SJSA1 (cell line): ENCODE results near the gene FBXO38. TPM values are rescaled to one million over a fixed set of nuclear protein-coding genes. Genes with fewer than 3 reads are reported as not detected.

Experiments used
- DNase-seq, 2 experiments: peaks; one replicate each; pipeline ENCODE4 v3.0.0-alpha.2; 2015 to 2020; ENCODE audit warnings: low spot score in 2 of 2, low read depth in 1 of 2
- H3K27ac ChIP-seq: fragments of 250-450 bp; sonication (Bioruptor Pico); 2 replicates; pipeline ENCODE4 v1.5.1; 2020; ENCODE audit warnings: mild to moderate bottlenecking, moderate library complexity
- H3K27me3 ChIP-seq: fragments of 250-450 bp; sonication (Bioruptor Pico); replicated peaks from 2 replicates; pipeline ENCODE4 v1.5.1; 2020; ENCODE audit warnings: mild to moderate bottlenecking, moderate library complexity
- H3K36me3 ChIP-seq: fragments of 250-450 bp; sonication (Bioruptor Pico); 2 replicates; pipeline ENCODE4 v1.5.1; 2020; ENCODE audit warnings: mild to moderate bottlenecking
- H3K4me1 ChIP-seq: fragments of 250-450 bp; sonication (Bioruptor Pico); replicated peaks from 2 replicates; pipeline ENCODE4 v1.6.1; 2021; ENCODE audit warnings: mild to moderate bottlenecking
- H3K4me3 ChIP-seq: fragments of 250-450 bp; sonication (Bioruptor Pico); 2 replicates; pipeline ENCODE4 v1.5.1; 2020; ENCODE audit warnings: mild to moderate bottlenecking
- H3K9me3 ChIP-seq: fragments of 250-450 bp; sonication (Bioruptor Pico); replicated peaks from 2 replicates; pipeline ENCODE4 v1.5.1; 2020; ENCODE audit warnings: mild to moderate bottlenecking
- total RNA-seq: library from RNA; depleted of rRNA; stranded (reverse); fragments of >200 nt; shearing (Covaris generic); gene quantifications from 2 replicates; pipeline ENCODE4 v1.2.3, GENCODE V29; 2014

The FBXO38 gene
- total RNA-seq, 1 experiment from 2014 or later: 58.4 TPM

DNA sequence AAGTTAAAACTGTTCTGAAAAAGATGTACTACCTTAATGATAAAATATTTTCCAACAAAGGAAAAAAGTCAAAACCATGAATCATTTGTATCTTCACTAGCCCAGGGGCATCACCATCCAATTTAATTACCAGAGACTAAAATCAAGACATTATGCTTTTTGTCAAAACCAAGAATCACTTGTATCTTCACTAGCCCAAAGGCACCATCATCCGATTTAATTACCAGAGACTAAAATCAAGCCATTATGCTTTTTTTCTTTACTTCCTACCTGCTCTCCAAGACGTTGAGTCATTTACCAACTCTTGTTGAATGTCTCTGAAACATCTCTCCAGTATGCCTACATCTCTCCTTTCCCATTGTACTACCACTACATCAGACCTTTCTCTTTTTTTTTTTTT lies 37.9 kb downstream of the FBXO38 start:
- Histone ChIP-seq H3K9me3 (no peaks in the 10 kb centered on the region), H3K4me1 (no peaks in the 10 kb centered on the region; the same call in 1 of the 2 replicates), H3K27me3 (no peaks in the 10 kb centered on the region), H3K36me3 (peaks cover 93% of the 10 kb centered on the region), H3K27ac (no peak overlapping the region), H3K4me3 (no peak overlapping the region)
- no peak for DNase-seq

DNA sequence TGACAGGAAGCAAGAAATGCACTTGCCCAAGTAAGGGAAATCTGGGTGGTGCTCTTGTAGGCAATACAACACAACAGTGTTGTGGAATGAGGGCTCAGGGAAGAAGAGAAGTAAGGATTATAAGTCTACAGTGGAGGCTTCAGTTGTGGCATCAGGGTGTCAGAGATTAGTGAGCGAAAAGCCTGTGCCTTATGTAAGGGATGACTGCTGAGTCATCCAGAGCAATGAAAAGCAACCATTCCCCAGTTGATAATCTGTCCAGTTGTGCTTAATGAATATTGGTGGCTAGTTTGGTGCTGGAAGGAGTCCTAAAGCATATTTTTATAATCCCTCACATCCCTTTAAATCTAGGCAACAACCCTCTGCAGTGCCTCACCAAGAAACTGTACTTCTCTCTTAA lies 42.0 kb downstream of the FBXO38 start:
- Histone ChIP-seq H3K36me3 (peaks cover 84% of the 10 kb centered on the region), H3K27ac (no peak overlapping the region), H3K4me3 (no peak overlapping the region), H3K9me3 (no peaks in the 10 kb centered on the region), H3K27me3 (no peaks in the 10 kb centered on the region), H3K4me1 (no peaks in the 10 kb centered on the region)
- DNase-seq: no peak

DNA sequence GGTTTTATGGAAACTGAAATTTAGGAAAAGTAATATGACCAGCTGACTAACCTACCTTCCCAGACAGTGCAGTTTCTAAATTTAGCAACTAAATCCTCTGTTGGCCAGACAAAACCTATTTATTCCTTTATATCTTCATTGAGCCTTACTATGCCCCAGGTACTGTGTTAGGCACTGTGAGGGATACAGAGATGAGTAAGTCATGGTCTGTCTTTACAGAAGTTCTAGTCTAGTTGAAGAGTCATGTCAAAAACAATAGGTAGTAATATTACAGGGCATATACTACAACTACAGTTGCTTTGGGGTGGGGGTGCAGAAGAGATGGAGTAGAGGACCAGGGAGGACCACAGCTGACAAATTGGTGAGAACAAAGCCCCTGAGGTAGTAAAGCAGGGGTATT lies 42.8 kb downstream of the FBXO38 start:
- H3K9me3 ChIP-seq: no peaks in the 10 kb centered on the region
- H3K27ac ChIP-seq: no peak overlapping the region
- no peak overlapping the region for H3K4me3 ChIP-seq
- H3K27me3 ChIP-seq: no peaks in the 10 kb centered on the region
- no peaks in the 10 kb centered on the region for H3K4me1 ChIP-seq
- DNase-seq: no peak
- peaks cover 85% of the 10 kb centered on the region for H3K36me3 ChIP-seq

DNA sequence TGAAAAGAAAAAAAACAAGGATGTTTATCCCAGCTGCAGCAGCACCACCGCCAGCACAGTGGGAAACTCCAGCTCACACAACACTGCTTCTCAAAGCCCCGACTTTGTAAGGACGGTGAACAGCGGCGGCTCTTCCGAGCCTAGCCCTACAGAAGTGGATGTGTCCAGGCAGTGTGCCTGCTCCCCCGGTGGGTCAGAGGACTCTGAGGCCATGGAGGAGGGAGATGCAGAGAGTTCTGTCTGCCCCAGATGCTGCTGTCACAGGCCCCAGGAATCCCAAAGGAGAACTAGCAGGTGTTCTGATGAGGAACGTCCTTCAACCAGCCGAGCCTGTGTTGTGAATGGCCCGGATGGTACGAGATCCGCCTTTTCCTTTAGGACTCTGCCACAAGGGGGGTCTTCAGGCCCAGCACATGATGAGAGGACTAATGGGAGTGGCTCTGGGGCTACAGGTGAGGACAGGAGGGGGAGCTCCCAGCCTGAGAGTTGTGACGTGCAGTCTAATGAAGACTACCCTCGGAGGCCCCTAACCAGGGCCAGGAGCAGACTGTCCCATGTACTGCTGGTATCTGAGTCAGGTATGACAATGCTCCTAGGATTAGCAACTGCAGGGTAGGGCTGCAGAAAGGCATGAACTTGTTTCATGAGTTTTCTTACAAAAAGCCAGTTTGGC lies 43.7 kb downstream of the FBXO38 start:
- peaks cover 81% of the 10 kb centered on the region for H3K36me3 ChIP-seq
- H3K27me3 ChIP-seq: no peaks in the 10 kb centered on the region
- H3K9me3 ChIP-seq: no peaks in the 10 kb centered on the region
- no peak overlapping the region for H3K4me3 ChIP-seq
- H3K27ac ChIP-seq: no peak overlapping the region
- no peak for DNase-seq
- H3K4me1 ChIP-seq: no peaks in the 10 kb centered on the region

DNA sequence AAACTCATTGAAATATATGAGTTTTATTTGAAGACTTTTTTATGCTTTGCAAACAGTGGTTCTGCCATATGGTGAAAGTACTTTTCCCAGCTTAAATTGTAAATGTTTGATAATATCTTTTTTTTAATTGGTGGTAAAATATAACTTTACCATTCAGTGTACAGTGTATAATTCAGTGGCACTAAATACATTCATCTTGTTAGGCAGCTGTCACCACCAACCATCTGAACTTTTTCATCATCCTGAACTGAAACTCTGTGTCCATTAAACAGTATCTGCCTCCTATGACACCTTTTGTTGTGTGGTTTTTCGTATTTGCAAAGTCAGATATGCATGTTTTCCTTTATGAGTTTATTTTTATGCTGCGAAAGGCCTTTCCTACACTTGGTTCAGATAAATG lies 45.1 kb downstream of the FBXO38 start:
- H3K9me3 ChIP-seq: no peaks in the 10 kb centered on the region
- no peaks in the 10 kb centered on the region for H3K4me1 ChIP-seq
- DNase-seq: no peak
- peaks cover 81% of the 10 kb centered on the region for H3K36me3 ChIP-seq
- no peak overlapping the region for H3K27ac ChIP-seq
- no peak overlapping the region for H3K4me3 ChIP-seq
- no peaks in the 10 kb centered on the region for H3K27me3 ChIP-seq

DNA sequence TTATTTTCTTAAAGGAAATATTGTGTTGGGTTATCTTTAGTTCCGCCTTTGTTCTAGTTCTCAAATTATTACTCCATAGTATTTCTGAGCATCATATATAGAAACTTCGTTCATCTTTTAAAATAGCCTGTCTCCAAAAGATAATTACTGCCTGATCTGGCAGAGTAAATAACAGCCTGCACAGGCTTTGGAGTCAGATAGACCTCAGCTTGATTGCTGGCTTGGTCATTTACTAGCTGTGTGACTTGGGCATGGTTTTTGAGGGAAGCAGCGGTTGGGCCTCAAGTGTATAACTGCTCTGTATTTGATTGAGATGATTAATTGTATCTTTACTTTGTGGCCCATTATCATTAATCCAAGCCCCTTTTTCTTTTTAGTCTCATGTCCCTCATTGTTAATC lies 50.1 kb downstream of the FBXO38 start:
- no peak for DNase-seq
- H3K4me1 ChIP-seq: no peaks in the 10 kb centered on the region
- no peak overlapping the region for H3K27ac ChIP-seq
- no peaks in the 10 kb centered on the region for H3K27me3 ChIP-seq
- no peak overlapping the region for H3K4me3 ChIP-seq
- peaks cover 68% of the 10 kb centered on the region for H3K36me3 ChIP-seq
- no peaks in the 10 kb centered on the region for H3K9me3 ChIP-seq

DNA sequence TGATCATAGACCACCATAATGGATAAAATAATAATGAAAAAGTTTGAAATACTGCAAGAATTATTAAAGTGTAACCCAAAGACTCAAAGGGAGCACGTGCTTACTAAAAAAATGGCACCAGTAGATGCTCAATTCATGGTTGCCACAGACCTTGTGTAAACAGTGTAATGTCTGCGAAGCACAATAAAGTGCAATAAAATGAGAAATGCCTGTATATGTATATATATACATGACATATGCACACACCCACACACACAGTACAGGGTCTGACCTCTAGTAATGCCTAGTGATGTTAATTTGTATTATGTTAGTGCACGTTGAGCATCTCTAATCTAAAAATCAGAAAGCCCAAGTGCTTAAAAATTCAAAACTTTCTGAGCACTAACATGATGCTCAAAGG lies 52.3 kb downstream of the FBXO38 start:
- H3K36me3 ChIP-seq: peaks cover 83% of the 10 kb centered on the region
- H3K27ac ChIP-seq: no peak overlapping the region
- no peaks in the 10 kb centered on the region for H3K9me3 ChIP-seq
- no peak for DNase-seq
- H3K4me3 ChIP-seq: no peak overlapping the region
- no peaks in the 10 kb centered on the region for H3K27me3 ChIP-seq
- no peaks in the 10 kb centered on the region for H3K4me1 ChIP-seq

DNA sequence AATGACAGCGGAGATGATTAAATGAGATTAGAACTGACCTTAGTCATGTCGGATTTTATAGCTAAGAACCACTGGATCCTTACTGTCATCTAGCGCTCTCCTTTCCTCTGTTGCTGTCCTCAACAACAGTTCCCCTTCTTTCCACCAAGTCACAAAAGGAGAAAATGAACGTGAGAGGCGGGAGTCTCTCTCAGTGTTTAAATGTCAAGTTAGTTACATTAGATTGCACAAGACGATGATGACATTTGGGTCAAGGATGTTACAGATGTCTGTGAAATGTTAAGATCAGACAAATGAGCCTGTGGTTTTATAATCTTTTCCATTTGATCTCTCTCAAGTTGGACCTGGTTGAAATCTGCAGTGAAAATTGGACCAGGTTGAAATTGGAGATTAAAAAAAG lies 53.5 kb downstream of the FBXO38 start:
- H3K36me3 ChIP-seq: peaks cover 86% of the 10 kb centered on the region
- no peak overlapping the region for H3K27ac ChIP-seq
- H3K27me3 ChIP-seq: no peaks in the 10 kb centered on the region
- H3K4me3 ChIP-seq: no peak overlapping the region
- H3K4me1 ChIP-seq: no peaks in the 10 kb centered on the region
- DNase-seq: no peak
- H3K9me3 ChIP-seq: no peaks in the 10 kb centered on the region

DNA sequence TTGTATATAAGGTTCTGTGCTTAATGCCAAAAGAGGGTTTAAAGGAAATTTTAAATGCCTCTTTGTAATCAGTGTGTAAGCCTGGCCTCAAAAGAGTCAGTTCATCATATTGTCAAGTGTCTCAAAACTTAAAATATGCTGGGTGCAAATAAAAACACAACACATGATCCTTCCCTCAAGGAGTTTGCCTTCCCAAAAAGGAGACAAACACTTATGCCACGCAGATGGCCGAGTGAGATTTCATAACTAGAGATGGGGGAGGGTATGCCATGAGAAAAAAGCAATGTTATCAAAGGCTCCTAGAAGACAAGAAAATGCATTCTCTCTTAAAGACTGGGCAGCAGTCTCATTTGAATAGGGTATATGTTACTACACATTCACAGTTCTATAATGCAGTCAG lies 55.2 kb downstream of the FBXO38 start:
- no peak overlapping the region for H3K27ac ChIP-seq
- H3K27me3 ChIP-seq: no peaks in the 10 kb centered on the region
- H3K36me3 ChIP-seq: peaks cover 80% of the 10 kb centered on the region
- no peak for DNase-seq
- H3K9me3 ChIP-seq: no peaks in the 10 kb centered on the region
- no peaks in the 10 kb centered on the region for H3K4me1 ChIP-seq
- H3K4me3 ChIP-seq: no peak overlapping the region

DNA sequence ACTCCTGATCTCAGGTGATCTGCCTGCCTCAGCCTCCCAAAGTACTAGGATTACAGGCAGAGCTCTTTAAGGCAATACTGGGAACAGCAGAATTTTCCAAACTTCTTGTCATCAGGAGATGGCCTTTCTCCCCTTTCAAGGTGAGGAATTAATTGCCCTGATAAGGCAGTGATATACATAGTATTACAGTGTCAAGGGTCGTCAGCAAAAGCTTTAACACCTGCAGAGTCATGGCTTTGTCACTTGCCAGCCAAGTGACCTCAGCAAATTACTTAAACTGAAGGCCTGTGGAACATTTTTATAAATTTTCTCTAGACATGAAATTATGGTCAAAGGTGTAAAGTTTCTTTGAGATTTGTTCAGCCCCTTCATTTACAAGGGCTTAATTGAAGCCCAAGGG lies 59.5 kb downstream of the FBXO38 start:
- Histone ChIP-seq H3K27ac (no peak overlapping the region), H3K4me1 (no peaks in the 10 kb centered on the region), H3K4me3 (no peak overlapping the region), H3K36me3 (peaks cover 49% of the 10 kb centered on the region), H3K9me3 (no peaks in the 10 kb centered on the region), H3K27me3 (no peaks in the 10 kb centered on the region)
- DNase-seq: no peak

DNA sequence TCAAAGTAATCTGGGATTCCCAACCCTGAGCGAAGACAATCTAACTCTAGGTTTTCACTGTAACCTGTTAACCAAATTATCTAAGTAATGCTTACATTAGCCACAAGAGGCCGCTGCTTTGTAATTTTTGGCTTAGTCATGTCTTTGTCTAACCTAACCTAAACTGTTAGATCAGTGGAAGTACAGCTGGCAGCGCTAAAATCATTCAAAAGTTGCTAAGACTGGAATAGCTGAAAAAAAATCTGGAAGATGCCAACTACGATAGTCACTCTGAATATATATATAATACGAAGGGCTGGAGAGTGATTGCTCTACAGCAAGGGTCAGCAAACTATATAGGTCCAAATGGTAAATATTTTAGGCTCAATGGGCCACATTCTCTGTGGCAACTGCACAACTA lies 60.2 kb downstream of the FBXO38 start:
- H3K4me3 ChIP-seq: no peak overlapping the region
- no peak overlapping the region for H3K27ac ChIP-seq
- peak; percentile 53 to 58 for DNase-seq
- no peaks in the 10 kb centered on the region for H3K27me3 ChIP-seq
- H3K36me3 ChIP-seq: peaks cover 41% of the 10 kb centered on the region
- H3K9me3 ChIP-seq: no peaks in the 10 kb centered on the region
- H3K4me1 ChIP-seq: no peaks in the 10 kb centered on the region

DNA sequence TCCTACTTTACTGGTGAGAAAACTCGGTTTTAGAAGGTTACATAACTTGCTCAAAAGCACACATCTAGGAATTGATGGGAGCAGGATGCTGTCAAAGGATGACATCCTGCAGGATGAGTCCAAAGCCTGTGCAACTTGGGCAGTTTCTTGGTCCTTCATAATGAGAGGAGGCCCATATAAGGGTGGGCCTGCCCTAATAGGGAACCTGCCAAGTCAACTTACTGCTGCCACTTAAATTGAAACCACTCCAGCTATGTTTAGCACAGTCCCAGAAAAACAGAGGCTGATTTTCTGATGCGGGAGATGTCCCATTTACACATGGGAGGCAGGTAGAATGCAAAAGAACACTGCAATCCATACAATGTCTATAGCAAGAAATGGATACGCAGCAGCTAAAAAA lies 61.8 kb downstream of the FBXO38 start:
- DNase-seq: no peak

DNA sequence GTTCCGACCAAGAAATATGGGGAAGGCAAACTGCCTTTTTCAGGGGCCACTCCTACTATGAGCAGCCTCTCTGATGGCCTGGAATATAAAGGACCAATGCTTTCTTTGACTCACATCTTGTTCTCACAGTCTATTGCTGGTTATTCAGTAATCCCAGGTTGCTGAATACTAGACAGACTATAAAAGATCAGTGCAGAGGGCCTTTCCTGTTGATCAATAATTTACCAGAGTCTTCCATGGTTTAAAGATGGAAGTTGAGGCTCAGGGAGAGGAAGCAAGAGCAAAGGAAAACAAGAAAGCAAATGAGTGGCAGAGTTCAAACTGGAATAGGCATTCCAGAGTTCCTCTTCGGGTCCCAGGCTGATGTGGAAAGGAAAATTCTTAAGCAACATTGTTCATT lies 62.9 kb downstream of the FBXO38 start:
- Histone ChIP-seq H3K36me3 (peaks cover 17% of the 10 kb centered on the region), H3K9me3 (no peaks in the 10 kb centered on the region; the same call in 1 of the 2 replicates), H3K27ac (no peak overlapping the region), H3K4me1 (no peaks in the 10 kb centered on the region), H3K27me3 (0 out of 2 replicates have a peak, but pooled peaks cover 3% of the 10 kb centered on the region), H3K4me3 (no peak overlapping the region)
- DNase-seq: no peak

More for the DNA sequence above, 61.8 kb downstream of the FBXO38 start:
- H3K27me3 ChIP-seq: 0 out of 2 replicates have a peak, but pooled peaks cover 3% of the 10 kb centered on the region
- no peaks in the 10 kb centered on the region; the same call in 1 of the 2 replicates for H3K9me3 ChIP-seq
- H3K4me3 ChIP-seq: no peak overlapping the region
- no peak overlapping the region for H3K27ac ChIP-seq
- no peaks in the 10 kb centered on the region for H3K4me1 ChIP-seq
- H3K36me3 ChIP-seq: peaks cover 25% of the 10 kb centered on the region

DNA sequence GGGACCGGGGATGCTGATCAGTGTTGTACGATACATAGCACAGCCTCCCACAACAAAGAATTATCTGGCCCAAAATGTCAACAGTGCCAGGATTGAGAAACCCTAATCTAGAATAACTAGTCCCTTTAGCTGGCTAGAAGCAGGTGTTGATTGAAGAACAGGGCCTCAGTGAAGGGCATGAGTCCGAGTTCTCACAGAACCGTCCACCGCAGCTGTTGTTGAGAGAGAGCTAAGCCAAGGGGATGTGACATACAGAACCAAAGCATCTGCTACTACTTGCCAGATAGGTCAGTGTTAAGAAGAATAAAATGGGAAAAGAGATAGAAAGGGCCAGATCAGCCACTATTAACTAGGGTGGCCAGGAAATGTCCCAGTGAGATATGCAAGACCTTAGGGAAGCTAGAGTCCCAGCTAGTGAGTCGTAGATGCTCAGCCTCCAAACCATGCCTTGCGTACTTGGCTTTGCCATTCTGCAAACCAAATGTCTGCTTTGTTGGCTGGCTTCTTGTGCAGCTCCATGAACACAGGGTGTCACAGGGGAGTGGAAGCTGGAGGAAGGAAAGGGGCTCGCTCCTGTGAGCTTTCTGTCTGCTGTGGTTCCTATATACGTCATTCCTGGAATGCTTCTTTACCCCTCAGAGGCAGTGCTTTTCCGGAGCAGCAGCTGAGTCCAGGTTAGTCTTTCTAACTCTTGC lies 68.9 kb downstream of the FBXO38 start:
- no peak for DNase-seq
- Histone ChIP-seq H3K4me1 (no peaks in the 10 kb centered on the region), H3K27me3 (peaks cover 3% of the 10 kb centered on the region; the same call in 1 of the 2 replicates), H3K27ac (no peak overlapping the region), H3K9me3 (no peaks in the 10 kb centered on the region; the same call in 1 of the 2 replicates), H3K36me3 (no peaks in the 10 kb centered on the region), H3K4me3 (no peak overlapping the region)
